OCI-LY3 (cell line): ENCODE measurements around the gene SLPI.

ENCODE experiments used
- H2AFZ ChIP-seq: fragments of 200-600, 300-600 bp; shearing (Covaris generic); 2 replicates; pipeline ENCODE4 v1.6.0; 2014; ENCODE audit warnings: antibody characterized with exemption, low read depth, low read length
- H3K27ac ChIP-seq: fragments of 200-600, 300-600 bp; sonication (generic); 2 replicates; pipeline ENCODE4 v1.5.1; 2014; ENCODE audit warnings: mild to moderate bottlenecking, low read length, moderate library complexity, mixed read lengths
- H3K27me3 ChIP-seq: fragments of 200-600, 300-600 bp; sonication (generic); 2 replicates; pipeline ENCODE4 v1.6.1; 2014; ENCODE audit warnings: low read depth, low read length, mixed read lengths
- H3K36me3 ChIP-seq: fragments of 200-600, 300-600 bp; sonication (generic); replicated peaks from 2 replicates; pipeline ENCODE3; 2014; ENCODE audit warnings: low read depth, low read length, mixed read lengths
- H3K4me1 ChIP-seq: fragments of 300-600, 200-600 bp; sonication (generic); 2 replicates; pipeline ENCODE4 v1.6.1; 2014; ENCODE audit warnings: low read length, mixed read lengths
- H3K4me2 ChIP-seq: fragments of 200-600, 300-600 bp; sonication (generic); 2 replicates; pipeline ENCODE4 v1.6.1; 2014; ENCODE audit warnings: low read length, mixed read lengths
- H3K4me3 ChIP-seq: fragments of 300-600, 200-600 bp; sonication (generic); 2 replicates; pipeline ENCODE4 v1.5.1; 2014; ENCODE audit warnings: antibody characterized with exemption, mild to moderate bottlenecking, low read length, moderate library complexity
- H3K79me2 ChIP-seq: fragments of 300-600, 200-600 bp; shearing (Covaris generic); 2 replicates; pipeline ENCODE4 v1.6.1; 2014; ENCODE audit warnings: mild to moderate bottlenecking, low read length, mixed read lengths
- H3K9ac ChIP-seq: fragments of 300-600, 200-600 bp; shearing (Covaris generic); 2 replicates; pipeline ENCODE4 v1.6.0; 2014; ENCODE audit warnings: mild to moderate bottlenecking, low read length, moderate library complexity
- H3K9me3 ChIP-seq: fragments of 200-600, 300-600 bp; shearing (Covaris generic); 2 replicates; pipeline ENCODE4 v1.6.1; 2014; ENCODE audit warnings: low read length, mixed read lengths; ENCODE audit not compliant: insufficient read depth
- H4K20me1 ChIP-seq: fragments of 200-600, 300-600 bp; sonication (generic); 2 replicates; pipeline ENCODE4 v1.6.1; 2016; ENCODE audit warnings: low read length, mixed read lengths; ENCODE audit not compliant: insufficient read depth
- CTCF ChIP-seq: fragments of 200-600, 300-600 bp; sonication (generic); IDR thresholded peaks from 2 replicates; pipeline ENCODE4 v1.5.1; 2014; ENCODE audit warnings: antibody characterized with exemption, low read length, low read depth
- EZH2phosphoT487 ChIP-seq: fragments of 200-600 bp; shearing (Covaris generic); IDR thresholded peaks from 2 replicates; pipeline ENCODE4 v1.6.1; 2018; ENCODE audit warnings: antibody characterized with exemption, mixed run types, low read depth

SLPI gene

DNA sequence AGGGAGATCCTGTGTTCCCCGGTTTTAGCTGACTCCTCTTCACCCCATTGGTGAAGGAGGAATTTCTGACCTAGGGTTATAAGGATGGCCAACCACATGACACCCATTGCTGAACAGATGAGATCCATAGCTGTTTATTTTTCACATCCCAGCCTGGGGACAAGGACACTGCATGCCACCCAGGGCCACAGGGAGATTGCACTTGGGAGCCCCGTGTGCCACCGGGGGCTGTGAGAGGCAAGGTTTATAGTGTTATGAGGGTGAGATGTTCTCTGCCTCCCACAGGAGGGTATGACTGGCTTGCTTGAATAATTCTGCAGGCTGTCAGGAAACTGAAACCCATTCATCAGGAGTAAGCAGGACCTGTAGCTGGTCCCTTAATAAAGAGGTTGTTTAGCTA, 14.7 kb upstream of the SLPI start:
- Histone ChIP-seq H3K79me2 (no peaks in the 10 kb centered on the region), H3K9ac (no peak overlapping the region), H3K4me2 (no peak overlapping the region), H4K20me1 (no peaks in the 10 kb centered on the region), H2AFZ (no peak overlapping the region), H3K9me3 (no peaks in the 10 kb centered on the region), H3K4me3 (no peak overlapping the region), H3K4me1 (no peaks in the 10 kb centered on the region), H3K36me3 (no peaks in the 10 kb centered on the region), H3K27me3 (peaks cover 89% of the 10 kb centered on the region), H3K27ac (no peak overlapping the region)
- no peak for TF ChIP-seq EZH2phosphoT487
- no peak for TF ChIP-seq CTCF

DNA sequence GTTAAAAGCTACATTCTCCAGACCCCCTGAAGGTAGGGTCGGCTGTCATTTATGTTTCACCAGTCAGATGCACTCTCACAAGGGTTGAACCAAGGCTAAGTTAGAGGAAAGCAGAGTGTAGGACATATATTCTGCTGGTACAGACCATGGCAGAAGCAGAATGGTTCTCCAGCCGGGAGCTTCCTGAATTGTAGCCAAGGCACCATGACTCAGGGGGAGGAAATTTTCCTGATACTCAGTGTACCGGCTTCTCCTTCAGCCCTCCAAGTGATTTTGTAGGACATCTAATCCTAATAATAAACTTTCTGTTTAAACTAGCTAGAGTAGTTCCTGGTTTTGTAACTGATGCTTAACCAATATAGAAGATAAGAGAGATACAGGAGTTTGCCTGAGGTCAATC, 14.2 kb upstream of the SLPI start:
- Histone ChIP-seq H3K27me3 (peaks cover 88% of the 10 kb centered on the region), H3K4me1 (no peaks in the 10 kb centered on the region), H3K27ac (no peak overlapping the region), H3K4me2 (no peak overlapping the region), H3K36me3 (no peaks in the 10 kb centered on the region), H3K9me3 (no peaks in the 10 kb centered on the region), H3K9ac (no peak overlapping the region), H4K20me1 (no peaks in the 10 kb centered on the region), H3K4me3 (no peak overlapping the region), H3K79me2 (no peaks in the 10 kb centered on the region), H2AFZ (no peak overlapping the region)
- TF ChIP-seq CTCF (no peak), EZH2phosphoT487 (no peak)

- Histone ChIP-seq H3K4me3 (no peak overlapping the region), H3K9ac (no peak overlapping the region), H3K9me3 (no peaks in the 10 kb centered on the region), H3K27me3 (peaks cover 88% of the 10 kb centered on the region), H3K27ac (no peak overlapping the region), H3K36me3 (no peaks in the 10 kb centered on the region), H3K4me1 (no peaks in the 10 kb centered on the region), H2AFZ (no peak overlapping the region), H3K4me2 (no peak overlapping the region), H3K79me2 (no peaks in the 10 kb centered on the region), H4K20me1 (no peaks in the 10 kb centered on the region)
- TF ChIP-seq CTCF (no peak), EZH2phosphoT487 (no peak)
These were observed 12.6 kb upstream of the SLPI start for GRCh38 chr20:45266977-45267376.

GRCh38 chr20:45263556-45264266, 9.3 kb upstream of the SLPI start:
- Histone ChIP-seq H4K20me1 (no peaks in the 10 kb centered on the region), H3K4me3 (no peak overlapping the region), H3K4me1 (no peaks in the 10 kb centered on the region), H2AFZ (no peak overlapping the region), H3K9ac (no peak overlapping the region), H3K4me2 (no peak overlapping the region), H3K79me2 (no peaks in the 10 kb centered on the region), H3K27ac (no peak overlapping the region), H3K27me3 (peaks cover 87% of the 10 kb centered on the region), H3K9me3 (no peaks in the 10 kb centered on the region), H3K36me3 (no peaks in the 10 kb centered on the region)
- TF ChIP-seq CTCF (no peak), EZH2phosphoT487 (no peak)
